GM06990 (cell line): Measurements from ENCODE around the gene METTL16.

Source experiments
- DNase-seq: peaks from one replicate; pipeline ENCODE4 v3.0.0-alpha.2; 2011; ENCODE audit not compliant: insufficient read length; ENCODE audit errors: extremely low read depth
- H3K27me3 ChIP-seq: replicated peaks from 2 replicates; pipeline ENCODE4 v1.6.0; 2011; ENCODE audit warnings: low read length; ENCODE audit not compliant: control insufficient read depth, insufficient read depth
- H3K36me3 ChIP-seq: 2 replicates; pipeline ENCODE4 v1.5.1; 2011; ENCODE audit warnings: low read length; ENCODE audit not compliant: control insufficient read depth, insufficient read depth
- H3K4me3 ChIP-seq: replicated peaks from 2 replicates; pipeline ENCODE4 v1.5.1; 2011; ENCODE audit warnings: low read depth, mild to moderate bottlenecking, control low read depth, low read length
- TF ChIP-seq, protein P1 (sequence below): IDR thresholded peaks from 2 replicates; pipeline ENCODE4 v1.5.1; 2011; ENCODE audit warnings: low read length, control low read depth, mild to moderate bottlenecking, inconsistent platforms; ENCODE audit not compliant: insufficient read depth, poor library complexity, severe bottlenecking

METTL16 gene

DNA sequence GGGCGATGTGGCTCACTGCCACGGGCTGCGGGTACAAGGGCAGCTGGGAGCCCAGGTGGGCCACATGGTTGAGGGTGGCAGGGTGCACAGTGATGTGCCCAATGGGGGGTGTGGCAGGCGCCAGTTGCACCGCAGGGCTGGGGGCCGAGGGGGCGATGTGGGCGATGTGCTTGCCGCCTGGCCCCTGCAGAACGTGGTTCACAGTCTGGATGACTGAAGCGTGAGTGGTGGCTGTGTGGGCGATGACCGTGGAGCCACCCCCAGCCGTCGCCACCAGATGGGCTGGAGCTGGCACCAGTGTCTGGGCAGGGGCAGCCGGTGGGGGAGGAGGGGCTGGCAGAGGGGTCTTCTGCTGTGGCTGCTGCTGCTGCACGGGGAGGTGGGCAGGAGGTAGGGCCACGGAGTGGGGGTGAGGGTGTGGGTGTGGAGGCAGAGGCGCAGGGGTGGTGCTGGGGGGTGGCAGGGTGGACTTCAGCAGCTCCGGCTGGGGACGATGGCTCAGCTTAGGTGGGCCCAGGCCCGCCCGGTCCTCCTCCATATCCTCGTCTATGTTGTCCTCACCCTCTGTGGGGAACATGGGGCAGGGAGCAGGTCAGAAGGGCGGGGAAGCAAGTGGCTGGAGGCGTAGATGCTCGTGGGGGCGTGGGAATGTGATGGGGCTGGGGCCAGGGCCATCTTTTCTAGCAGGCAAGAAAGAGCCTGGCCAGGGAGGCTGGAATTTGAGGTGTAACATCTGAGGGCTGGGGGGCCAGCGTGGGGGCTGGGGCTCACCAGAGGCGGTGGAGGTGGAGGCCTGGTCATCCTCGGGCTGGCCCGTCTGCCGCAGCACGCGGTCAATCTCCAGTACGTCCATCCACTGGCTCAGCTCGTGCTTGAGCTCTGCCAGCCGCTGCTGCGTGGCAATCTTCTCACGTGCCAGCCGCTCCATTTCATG is 124.3 kb downstream of the METTL16 start:
- Histone ChIP-seq H3K36me3 (peaks cover 11% of the 10 kb centered on the region), H3K4me3 (no peak overlapping the region), H3K27me3 (no peaks in the 10 kb centered on the region)
- no peak for DNase-seq
- TF ChIP-seq, protein P1, sequence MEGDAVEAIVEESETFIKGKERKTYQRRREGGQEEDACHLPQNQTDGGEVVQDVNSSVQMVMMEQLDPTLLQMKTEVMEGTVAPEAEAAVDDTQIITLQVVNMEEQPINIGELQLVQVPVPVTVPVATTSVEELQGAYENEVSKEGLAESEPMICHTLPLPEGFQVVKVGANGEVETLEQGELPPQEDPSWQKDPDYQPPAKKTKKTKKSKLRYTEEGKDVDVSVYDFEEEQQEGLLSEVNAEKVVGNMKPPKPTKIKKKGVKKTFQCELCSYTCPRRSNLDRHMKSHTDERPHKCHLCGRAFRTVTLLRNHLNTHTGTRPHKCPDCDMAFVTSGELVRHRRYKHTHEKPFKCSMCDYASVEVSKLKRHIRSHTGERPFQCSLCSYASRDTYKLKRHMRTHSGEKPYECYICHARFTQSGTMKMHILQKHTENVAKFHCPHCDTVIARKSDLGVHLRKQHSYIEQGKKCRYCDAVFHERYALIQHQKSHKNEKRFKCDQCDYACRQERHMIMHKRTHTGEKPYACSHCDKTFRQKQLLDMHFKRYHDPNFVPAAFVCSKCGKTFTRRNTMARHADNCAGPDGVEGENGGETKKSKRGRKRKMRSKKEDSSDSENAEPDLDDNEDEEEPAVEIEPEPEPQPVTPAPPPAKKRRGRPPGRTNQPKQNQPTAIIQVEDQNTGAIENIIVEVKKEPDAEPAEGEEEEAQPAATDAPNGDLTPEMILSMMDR = no peak

DNA sequence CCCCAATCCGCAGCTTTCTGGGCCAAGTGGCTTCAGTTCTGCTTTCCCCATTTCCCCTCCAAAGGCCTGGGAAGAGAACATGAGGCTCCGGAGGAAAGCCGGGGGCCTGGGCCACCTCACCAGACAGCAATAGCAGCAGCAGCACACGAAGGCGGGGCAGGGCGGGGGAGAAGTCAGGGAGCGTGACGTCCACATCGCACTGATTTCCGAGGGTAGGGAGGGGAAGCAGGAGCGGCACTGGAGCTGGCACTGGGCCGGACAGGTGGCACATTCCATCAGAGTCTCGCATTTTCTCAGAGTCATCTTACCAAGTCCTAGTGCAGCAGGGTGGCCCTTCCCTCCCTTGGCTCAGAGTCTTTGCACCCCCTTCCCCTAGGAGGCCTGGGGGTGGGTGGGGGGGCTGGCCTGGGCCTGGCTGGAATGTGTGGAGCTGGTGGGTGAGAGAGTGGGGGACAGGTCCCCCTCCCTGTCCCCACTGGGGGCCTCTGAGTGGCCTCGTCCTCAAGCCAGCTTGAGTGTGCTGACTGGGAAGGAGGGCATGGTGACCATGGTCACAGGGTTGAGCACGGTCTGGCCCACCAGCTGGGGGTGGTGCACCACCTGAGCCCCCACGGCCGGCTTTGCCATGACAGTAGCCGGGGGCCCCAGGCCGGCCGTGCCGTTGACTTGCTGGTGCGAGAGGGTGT is 125.1 kb downstream of the METTL16 start:
- Histone ChIP-seq H3K27me3 (no peaks in the 10 kb centered on the region), H3K36me3 (peaks cover 11% of the 10 kb centered on the region), H3K4me3 (no peak overlapping the region)
- TF ChIP-seq, protein P1 = no peak
- DNase-seq = no peak

DNA sequence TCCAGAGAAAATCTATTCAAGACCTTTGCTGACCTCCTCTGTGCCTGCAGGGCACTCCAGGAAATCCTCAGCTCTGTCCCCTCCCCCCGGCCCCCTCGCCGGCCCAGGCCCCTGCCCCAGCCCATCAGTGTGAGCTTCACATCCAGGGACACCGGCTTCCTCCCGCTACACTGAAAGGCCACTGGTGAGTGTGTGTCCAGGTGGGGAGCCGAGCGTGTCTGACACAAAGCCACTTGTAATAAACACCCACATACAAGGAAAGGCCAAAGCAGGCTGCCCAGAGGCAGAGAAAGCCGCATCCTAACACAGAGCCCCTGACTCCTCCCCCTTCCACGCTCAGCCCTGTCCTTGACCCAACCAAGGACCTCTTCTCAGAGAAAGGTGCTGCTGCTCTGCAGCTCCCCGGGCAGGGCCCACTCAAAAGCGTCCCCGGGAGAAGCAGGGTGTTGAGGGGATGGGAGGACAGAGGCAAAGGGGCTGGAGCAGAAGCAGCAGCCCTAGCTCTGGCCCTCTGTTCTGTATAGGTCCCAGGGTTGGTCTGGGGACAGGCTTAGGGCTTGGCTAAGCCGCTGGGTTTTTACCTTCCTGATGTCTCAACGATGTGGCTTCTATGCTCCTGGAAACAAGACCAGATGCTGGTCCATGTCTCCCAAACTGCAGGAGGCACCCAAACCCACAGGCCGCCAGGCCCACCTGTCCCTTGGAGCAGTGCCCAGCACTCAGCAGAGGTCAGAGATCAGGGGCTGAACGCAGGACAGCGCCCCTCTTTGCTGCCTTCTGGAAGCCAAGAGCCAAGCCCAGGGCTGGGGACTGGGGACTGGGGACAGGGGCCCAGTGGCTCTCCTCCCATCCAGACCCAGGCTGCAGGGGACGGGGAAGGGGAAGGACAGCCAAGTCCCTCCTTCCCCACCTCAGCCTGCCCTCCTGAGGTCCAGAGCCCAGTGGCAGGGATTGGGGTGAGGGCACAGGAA is 126.2 kb downstream of the METTL16 start:
- no peaks in the 10 kb centered on the region for H3K27me3 ChIP-seq
- peaks cover 11% of the 10 kb centered on the region for H3K36me3 ChIP-seq
- no peak overlapping the region for H3K4me3 ChIP-seq
- TF ChIP-seq, protein P1 = no peak
- no peak for DNase-seq

DNA sequence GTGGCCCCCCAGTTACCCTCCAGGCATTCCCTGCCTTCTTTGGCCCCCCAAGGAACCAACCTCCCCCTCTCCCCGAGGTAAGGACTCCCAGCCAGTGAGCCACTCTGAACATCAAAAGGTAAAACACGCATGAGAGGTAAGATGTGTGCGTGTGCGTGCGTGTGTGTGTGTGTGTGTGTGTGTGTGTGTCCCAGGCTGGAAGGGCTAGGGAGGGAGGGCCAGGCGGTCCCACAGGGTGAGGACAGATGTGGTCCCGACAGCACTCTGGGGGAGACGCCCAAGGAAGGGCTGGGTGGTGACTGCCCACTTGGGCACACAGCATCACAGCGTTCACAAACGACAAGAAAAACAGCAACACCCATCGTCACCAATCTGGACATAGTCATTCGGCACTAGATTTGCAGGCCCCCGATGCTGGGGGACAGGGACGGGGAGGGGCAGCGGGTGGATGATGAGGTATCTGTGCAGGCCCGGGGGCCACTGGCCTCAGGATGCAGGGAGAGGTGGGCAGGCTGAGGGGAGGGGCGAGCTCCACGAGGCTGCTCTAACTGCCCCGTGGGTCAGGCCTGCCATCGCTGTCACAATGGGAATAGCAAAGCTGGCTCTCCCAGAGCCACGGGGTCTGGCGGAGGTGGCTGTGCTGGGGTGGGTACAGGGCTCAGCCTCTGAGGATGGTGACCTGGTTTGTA is 127.1 kb downstream of the METTL16 start:
- Histone ChIP-seq H3K4me3 (no peak overlapping the region), H3K27me3 (no peaks in the 10 kb centered on the region), H3K36me3 (peaks cover 10% of the 10 kb centered on the region)
- TF ChIP-seq, protein P1 = no peak
- DNase-seq = no peak

DNA sequence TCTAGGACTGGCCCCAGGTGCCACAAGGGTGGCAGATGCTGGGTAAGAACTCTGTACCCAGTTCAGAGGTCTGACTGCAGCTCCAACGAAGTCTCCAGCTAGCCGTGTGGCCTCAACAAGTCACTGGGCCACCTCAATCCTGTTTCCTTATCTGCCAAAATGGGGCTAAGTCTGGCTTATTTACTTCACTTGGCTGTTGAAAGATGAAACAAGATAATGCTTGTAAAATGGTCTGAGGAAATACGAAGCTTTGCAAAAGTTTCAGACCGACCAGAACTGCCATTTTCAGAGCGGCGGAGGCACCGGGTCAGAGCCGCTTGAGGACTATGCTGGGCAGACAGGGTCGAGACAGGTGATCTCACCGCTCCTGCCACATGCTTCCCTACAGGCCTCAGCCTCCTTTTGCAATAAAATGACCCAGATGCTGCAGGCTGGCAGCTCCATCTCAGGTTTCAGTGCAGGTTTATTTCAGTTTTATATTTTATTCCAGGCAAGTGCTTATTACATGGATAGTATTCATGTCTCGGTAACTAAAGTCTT is 128.0 kb downstream of the METTL16 start:
- Histone ChIP-seq H3K36me3 (peaks cover 9% of the 10 kb centered on the region), H3K4me3 (no peak overlapping the region), H3K27me3 (no peaks in the 10 kb centered on the region)
- TF ChIP-seq, protein P1 = no peak
- DNase-seq = no peak
